Mesendoderm (in vitro differentiated cells): ENCODE data around the gene HOXD10.

Source experiments
- DNase-seq: peaks from one replicate; pipeline ENCODE4 v3.0.0; 2013
- H2AK5ac ChIP-seq: 2 replicates; pipeline ENCODE4 v1.6.1; 2013; ENCODE audit warnings: low read length, inconsistent platforms
- H2BK120ac ChIP-seq: 2 replicates; pipeline ENCODE4 v1.6.1; 2013; ENCODE audit warnings: low read depth, mild to moderate bottlenecking, low read length, moderate library complexity, mixed read lengths
- H2BK15ac ChIP-seq: replicated peaks from 2 replicates; pipeline ENCODE4 v1.6.1; 2013; ENCODE audit warnings: low read depth, mild to moderate bottlenecking, moderate library complexity
- H2BK5ac ChIP-seq: 2 replicates; pipeline ENCODE4 v1.6.1; 2013; ENCODE audit warnings: low read length, inconsistent platforms
- H3K18ac ChIP-seq: 2 replicates; pipeline ENCODE4 v1.6.1; 2013; ENCODE audit warnings: mild to moderate bottlenecking, low read length, mixed read lengths
- H3K23ac ChIP-seq: one replicate; pipeline ENCODE4 v1.6.1; 2013; ENCODE audit warnings: low read length
- H3K27ac ChIP-seq: 2 replicates; pipeline ENCODE4 v1.5.1; 2013; ENCODE audit warnings: low read depth, mild to moderate bottlenecking, inconsistent platforms, low read length, moderate library complexity
- H3K27me3 ChIP-seq: 2 replicates; pipeline ENCODE4 v1.6.1; 2013; ENCODE audit warnings: low read length, control low read depth, mild to moderate bottlenecking, inconsistent platforms; ENCODE audit not compliant: insufficient read depth, poor library complexity
- H3K36me3 ChIP-seq: 2 replicates; pipeline ENCODE4 v1.6.1; 2013; ENCODE audit warnings: low read length, inconsistent platforms; ENCODE audit not compliant: control insufficient read depth, insufficient read depth
- H3K4ac ChIP-seq: one replicate; pipeline ENCODE4 v1.6.1; 2013; ENCODE audit warnings: low read depth, mild to moderate bottlenecking, low read length, moderate library complexity
- H3K4me1 ChIP-seq: 2 replicates; pipeline ENCODE4 v1.6.1; 2013; ENCODE audit warnings: low read depth, low read length, inconsistent platforms; ENCODE audit not compliant: control insufficient read depth
- H3K4me2 ChIP-seq: 2 replicates; pipeline ENCODE4 v1.6.1; 2013; ENCODE audit warnings: low read length
- H3K4me3 ChIP-seq: 2 replicates; pipeline ENCODE4 v1.5.1; 2013; ENCODE audit warnings: mild to moderate bottlenecking, low read length
- H3K56ac ChIP-seq: one replicate; pipeline ENCODE4 v1.6.1; 2013; ENCODE audit warnings: low read length
- H3K79me1 ChIP-seq: 2 replicates; pipeline ENCODE4 v1.6.1; 2013; ENCODE audit warnings: low read length, inconsistent platforms
- H3K79me2 ChIP-seq: 2 replicates; pipeline ENCODE4 v1.6.1; 2013; ENCODE audit warnings: mild to moderate bottlenecking, low read length; ENCODE audit not compliant: control insufficient read depth, insufficient read depth
- H3K9ac ChIP-seq: 2 replicates; pipeline ENCODE4 v1.6.1; 2013; ENCODE audit warnings: low read length, inconsistent platforms
- H4K5ac ChIP-seq: one replicate; pipeline ENCODE4 v1.6.1; 2013; ENCODE audit warnings: low read length
- H4K8ac ChIP-seq: one replicate; pipeline ENCODE4 v1.6.1; 2013; ENCODE audit warnings: low read depth, mild to moderate bottlenecking, control low read depth, low read length, moderate library complexity
- WGBS: extraction: QIAGEN DNeasy Blood & Tissue Kit; methylation state at CpG from one replicate; pipeline ENCODE4 v1.1.7; 2013; ENCODE audit warnings: low lambda C conversion rate, missing lambda C conversion rate; ENCODE audit not compliant: insufficient coverage; ENCODE audit errors: extremely low coverage; 5-methylcytosine and 5-hydroxymethylcytosine counted together

The HOXD10 gene

DNA sequence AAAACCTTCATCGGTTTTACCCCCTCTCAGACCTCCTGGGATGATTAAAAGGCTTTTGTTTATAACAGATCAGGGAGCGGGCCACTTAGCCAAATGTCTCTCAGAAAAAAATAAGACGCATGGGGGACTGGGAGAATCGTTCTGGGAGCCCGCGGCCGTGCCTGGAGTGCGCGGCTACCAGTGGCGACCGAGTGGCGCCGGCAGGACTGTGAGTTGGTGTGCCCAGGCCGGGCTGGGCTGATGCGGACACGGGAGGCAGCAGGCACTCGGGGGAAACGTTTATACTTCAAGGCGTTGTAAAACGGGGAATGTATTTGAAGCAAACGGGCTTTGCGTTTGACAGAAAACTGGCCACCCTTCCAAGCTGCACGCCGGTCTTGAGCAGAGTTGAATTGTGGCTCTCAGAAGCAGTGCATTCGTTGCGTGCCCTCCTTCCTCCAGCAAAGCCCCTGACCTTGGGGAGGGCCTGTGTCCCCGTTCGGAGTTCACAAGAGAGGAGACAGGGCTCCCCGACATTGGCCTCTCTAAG lies 4.7 kb upstream of the HOXD10 start:
- no peaks in the 10 kb centered on the region for H3K79me2 ChIP-seq
- H2BK120ac ChIP-seq: no peak overlapping the region
- H3K56ac ChIP-seq: no peak overlapping the region
- H2BK5ac ChIP-seq: no peak overlapping the region
- no peak overlapping the region for H2AK5ac ChIP-seq
- no peak overlapping the region for H2BK15ac ChIP-seq
- no peak for DNase-seq
- no peak overlapping the region for H4K5ac ChIP-seq
- no peak overlapping the region for H3K27ac ChIP-seq
- H3K23ac ChIP-seq: no peak overlapping the region
- H3K4me1 ChIP-seq: no peaks in the 10 kb centered on the region
- H4K8ac ChIP-seq: no peak overlapping the region
- H3K4me3 ChIP-seq: no peak overlapping the region
- H3K9ac ChIP-seq: no peak overlapping the region
- no peaks in the 10 kb centered on the region for H3K36me3 ChIP-seq
- H3K18ac ChIP-seq: no peak overlapping the region
- no CpG with 5 or more reads among the region's 29 CpGs for WGBS
- H3K4me2 ChIP-seq: no peak overlapping the region
- H3K79me1 ChIP-seq: no peaks in the 10 kb centered on the region
- H3K4ac ChIP-seq: no peak overlapping the region
- peaks cover 87% of the 10 kb centered on the region for H3K27me3 ChIP-seq

DNA sequence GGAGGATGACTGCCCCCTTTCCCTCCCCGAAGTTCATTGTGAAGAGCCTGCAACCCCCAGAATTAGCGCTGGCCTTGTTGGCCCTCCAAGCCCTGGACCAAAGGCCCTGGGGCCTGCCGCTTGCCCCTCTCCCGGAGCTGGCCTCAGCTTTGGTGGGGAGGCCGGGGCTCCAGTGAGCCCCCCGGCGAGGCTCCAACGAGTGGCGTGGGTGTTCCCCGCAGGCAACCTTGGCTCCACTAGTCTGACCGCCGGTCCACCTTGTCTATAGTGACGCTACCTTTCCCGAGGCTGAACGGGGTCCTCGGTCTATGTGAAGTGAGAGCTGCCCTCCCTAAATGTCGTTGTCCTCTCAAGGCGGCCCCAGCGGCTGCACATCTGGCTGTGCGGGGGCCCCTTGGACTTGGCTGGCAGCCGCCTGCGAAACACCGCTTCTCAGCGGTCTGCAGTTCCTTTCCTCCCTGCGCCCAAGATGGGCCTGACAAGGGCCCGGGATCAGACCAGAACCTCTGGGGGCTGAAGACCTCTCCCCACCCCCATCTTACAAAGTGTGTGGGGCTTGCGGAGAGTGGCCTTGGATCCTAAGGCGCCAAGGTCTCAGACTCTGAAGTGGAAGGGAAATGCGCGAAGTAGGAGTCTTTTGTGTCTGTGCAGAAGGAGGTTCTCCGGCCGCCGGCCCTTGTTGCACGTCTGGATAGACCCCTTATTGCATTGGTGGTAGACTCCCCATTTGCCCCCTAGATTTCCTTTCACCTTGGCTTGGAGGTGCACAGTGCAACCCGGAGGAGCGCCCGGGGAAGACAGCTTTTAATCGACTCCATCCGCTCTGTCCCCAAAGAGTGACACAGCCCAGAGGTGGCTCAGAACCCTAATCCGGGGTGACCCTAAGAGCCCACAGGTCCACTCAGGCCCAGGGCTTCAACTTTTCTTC lies 3.9 kb upstream of the HOXD10 start:
- no peak overlapping the region for H4K8ac ChIP-seq
- no peak overlapping the region for H3K23ac ChIP-seq
- no peak overlapping the region for H3K4ac ChIP-seq
- no peak overlapping the region for H2BK15ac ChIP-seq
- no peaks in the 10 kb centered on the region for H3K4me1 ChIP-seq
- H3K4me3 ChIP-seq: no peak overlapping the region
- peaks cover 89% of the 10 kb centered on the region for H3K27me3 ChIP-seq
- no peak overlapping the region for H3K18ac ChIP-seq
- no peak overlapping the region for H2BK120ac ChIP-seq
- H3K4me2 ChIP-seq: no peak overlapping the region
- H3K9ac ChIP-seq: no peak overlapping the region
- H3K79me1 ChIP-seq: no peaks in the 10 kb centered on the region
- H3K79me2 ChIP-seq: no peaks in the 10 kb centered on the region
- WGBS: no CpG with 5 or more reads among the region's 40 CpGs
- H4K5ac ChIP-seq: no peak overlapping the region
- H3K27ac ChIP-seq: no peak overlapping the region
- H2BK5ac ChIP-seq: no peak overlapping the region
- DNase-seq: no peak
- H2AK5ac ChIP-seq: no peak overlapping the region
- no peak overlapping the region for H3K56ac ChIP-seq
- no peaks in the 10 kb centered on the region for H3K36me3 ChIP-seq

DNA sequence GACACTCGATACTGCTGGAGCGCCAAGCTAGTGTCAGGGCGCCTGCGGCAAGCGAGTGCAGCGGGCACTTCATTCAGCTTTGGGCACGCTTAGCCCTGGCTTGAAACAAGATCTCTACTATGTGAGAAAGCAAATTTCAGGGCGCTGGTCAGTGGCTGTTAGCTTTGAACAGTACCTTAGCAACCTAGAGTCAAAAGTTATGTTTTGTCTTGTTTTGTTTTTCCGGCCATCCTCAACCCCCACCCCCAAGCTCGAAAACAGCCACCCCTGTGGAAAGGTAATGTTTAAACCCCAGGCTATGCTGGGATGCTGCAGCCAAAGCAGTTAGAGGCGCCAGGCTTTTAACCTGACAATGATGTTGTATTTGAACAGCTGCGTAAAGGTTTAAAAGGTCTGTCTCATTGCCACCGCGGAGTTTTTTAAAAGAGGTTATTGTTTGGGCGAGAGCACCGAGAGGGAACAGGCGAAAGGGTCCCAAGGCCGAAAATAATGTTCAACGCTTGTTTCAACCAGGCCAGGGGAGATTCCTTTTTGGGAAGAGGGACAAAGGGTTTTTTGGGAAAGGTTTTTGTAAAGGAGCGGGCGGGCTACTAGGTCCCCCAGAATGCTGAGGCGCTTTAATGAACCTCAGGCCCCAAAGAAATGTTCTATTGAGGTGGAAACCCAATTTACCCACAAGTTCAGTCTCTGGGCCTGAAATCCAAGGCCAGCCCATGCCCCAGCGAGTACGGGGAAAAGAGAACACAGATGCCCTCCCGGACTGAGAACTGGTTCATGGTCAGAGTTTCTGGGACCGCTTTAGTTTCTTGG lies 2.3 kb upstream of the HOXD10 start:
- Histone ChIP-seq H2BK5ac (no peak overlapping the region), H3K4me1 (no peaks in the 10 kb centered on the region)

DNA sequence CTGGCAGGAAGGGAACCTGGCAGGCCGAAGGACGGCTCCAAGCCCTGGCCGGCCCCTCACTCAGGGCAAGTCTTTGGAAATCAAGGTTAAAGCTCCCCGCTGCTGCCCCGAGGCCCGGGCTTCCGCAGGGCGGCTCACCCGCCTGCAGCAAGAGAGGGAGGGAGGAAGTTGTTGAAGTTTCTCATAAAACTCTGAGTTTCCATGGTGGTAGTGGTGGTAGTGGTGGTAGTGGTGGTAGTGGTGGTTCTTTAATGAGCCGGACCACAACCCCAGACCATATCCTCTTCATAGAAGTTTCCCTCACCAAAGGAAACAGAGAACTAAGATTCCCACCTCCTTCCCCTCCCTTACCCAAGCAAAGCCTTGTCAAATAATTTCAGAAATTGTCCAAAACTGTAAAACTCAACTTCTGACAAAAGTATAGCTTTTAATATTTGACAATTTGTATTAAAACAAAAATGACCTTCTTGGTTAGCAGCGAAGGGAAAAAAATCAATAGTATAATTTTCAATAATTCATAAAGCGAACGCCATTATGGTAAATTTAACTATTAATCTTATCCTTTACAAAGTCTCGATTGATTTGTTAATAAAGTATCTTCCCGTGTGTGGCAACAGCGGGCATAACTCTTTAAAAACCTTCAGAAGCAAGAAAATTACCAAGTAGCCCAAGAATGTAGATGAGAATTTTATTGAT lies 1.5 kb upstream of the HOXD10 start:
- Histone ChIP-seq H3K56ac (no peak overlapping the region), H3K79me2 (no peaks in the 10 kb centered on the region), H3K4me3 (no peak overlapping the region), H3K4ac (no peak overlapping the region), H3K9ac (no peak overlapping the region), H2BK15ac (no peak overlapping the region), H3K18ac (no peak overlapping the region), H3K27ac (no peak overlapping the region), H3K4me1 (no peaks in the 10 kb centered on the region), H4K8ac (no peak overlapping the region), H2BK5ac (no peak overlapping the region), H2BK120ac (no peak overlapping the region), H4K5ac (no peak overlapping the region), H2AK5ac (no peak overlapping the region), H3K27me3 (peaks cover 87% of the 10 kb centered on the region), H3K4me2 (no peak overlapping the region), H3K23ac (no peak overlapping the region), H3K36me3 (no peaks in the 10 kb centered on the region), H3K79me1 (no peaks in the 10 kb centered on the region)
- no peak for DNase-seq
- WGBS: no CpG with 5 or more reads among the region's 16 CpGs

More for the DNA sequence above, 2.3 kb upstream of the HOXD10 start:
- peaks cover 87% of the 10 kb centered on the region for H3K27me3 ChIP-seq
- H2AK5ac ChIP-seq: no peak overlapping the region
- H3K56ac ChIP-seq: no peak overlapping the region
- H2BK120ac ChIP-seq: no peak overlapping the region
- H3K79me1 ChIP-seq: no peaks in the 10 kb centered on the region
- no peak overlapping the region for H3K4me3 ChIP-seq
- H3K27ac ChIP-seq: no peak overlapping the region
- no peak overlapping the region for H3K23ac ChIP-seq
- H3K4ac ChIP-seq: no peak overlapping the region
- no peaks in the 10 kb centered on the region for H3K79me2 ChIP-seq
- H3K4me2 ChIP-seq: no peak overlapping the region
- H2BK15ac ChIP-seq: no peak overlapping the region
- H4K5ac ChIP-seq: no peak overlapping the region
- WGBS: no CpG with 5 or more reads among the region's 26 CpGs
- H3K18ac ChIP-seq: no peak overlapping the region
- H3K9ac ChIP-seq: no peak overlapping the region
- H4K8ac ChIP-seq: no peak overlapping the region
- H3K36me3 ChIP-seq: no peaks in the 10 kb centered on the region
- no peak for DNase-seq

DNA sequence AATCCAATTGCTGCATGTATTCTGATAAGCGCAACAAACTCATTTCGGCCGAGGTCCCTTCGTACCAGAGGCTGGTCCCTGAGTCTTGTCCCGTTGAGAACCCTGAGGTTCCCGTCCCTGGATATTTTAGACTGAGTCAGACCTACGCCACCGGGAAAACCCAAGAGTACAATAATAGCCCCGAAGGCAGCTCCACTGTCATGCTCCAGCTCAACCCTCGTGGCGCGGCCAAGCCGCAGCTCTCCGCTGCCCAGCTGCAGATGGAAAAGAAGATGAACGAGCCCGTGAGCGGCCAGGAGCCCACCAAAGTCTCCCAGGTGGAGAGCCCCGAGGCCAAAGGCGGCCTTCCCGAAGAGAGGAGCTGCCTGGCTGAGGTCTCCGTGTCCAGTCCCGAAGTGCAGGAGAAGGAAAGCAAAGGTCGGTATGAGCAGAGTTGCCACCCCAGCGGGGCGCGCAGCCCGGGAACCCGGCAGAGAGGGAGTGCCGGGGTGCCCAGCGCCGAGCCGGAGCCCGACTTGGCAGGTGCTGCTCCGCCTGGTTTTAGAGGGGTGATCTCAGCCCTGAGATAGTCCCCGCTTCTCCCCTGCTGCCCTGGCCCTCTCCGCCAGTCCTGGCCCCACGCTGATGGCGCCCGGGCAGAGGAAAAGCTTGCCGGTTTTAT lies 714 bp downstream of the HOXD10 start:
- H2BK15ac ChIP-seq: no peak overlapping the region
- no peaks in the 10 kb centered on the region for H3K4me1 ChIP-seq
- H3K27me3 ChIP-seq: peaks cover 92% of the 10 kb centered on the region
- WGBS: no CpG with 5 or more reads among the region's 40 CpGs
- H3K4me2 ChIP-seq: no peak overlapping the region
- H3K9ac ChIP-seq: no peak overlapping the region
- no peak overlapping the region for H2BK120ac ChIP-seq
- H3K4me3 ChIP-seq: peak overlapping the region; percentile 3
- no peak overlapping the region for H3K27ac ChIP-seq
- no peak overlapping the region for H4K5ac ChIP-seq
- no peak overlapping the region for H3K4ac ChIP-seq
- no peak overlapping the region for H3K23ac ChIP-seq
- no peak overlapping the region for H3K18ac ChIP-seq
- no peaks in the 10 kb centered on the region for H3K36me3 ChIP-seq
- no peak overlapping the region for H2BK5ac ChIP-seq
- H4K8ac ChIP-seq: no peak overlapping the region
- no peak for DNase-seq
- no peaks in the 10 kb centered on the region for H3K79me1 ChIP-seq
- no peak overlapping the region for H2AK5ac ChIP-seq
- no peaks in the 10 kb centered on the region for H3K79me2 ChIP-seq
- no peak overlapping the region for H3K56ac ChIP-seq
